GM19468 (cell line): ENCODE results near the gene ACACB.
"Not testable (repeated sequence)": the region's sequence is repeated elsewhere in the genome, so short reads cannot be mapped to it uniquely, and the experiment has no call there.

ENCODE experiments used
- ATAC-seq: cut with Tn5 transposase; IDR thresholded peaks from one replicate; pipeline ENCODE4 v1.9.1; 2021; ENCODE audit warnings: mild to moderate bottlenecking, moderate library complexity, moderate number of reproducible peaks; ENCODE audit not compliant: unreplicated experiment; ENCODE audit errors: extremely low read depth

Gene ACACB

GRCh38 chr12:109169262-109169661 is 52.9 kb downstream of the ACACB start:
- no peak for ATAC-seq

DNA sequence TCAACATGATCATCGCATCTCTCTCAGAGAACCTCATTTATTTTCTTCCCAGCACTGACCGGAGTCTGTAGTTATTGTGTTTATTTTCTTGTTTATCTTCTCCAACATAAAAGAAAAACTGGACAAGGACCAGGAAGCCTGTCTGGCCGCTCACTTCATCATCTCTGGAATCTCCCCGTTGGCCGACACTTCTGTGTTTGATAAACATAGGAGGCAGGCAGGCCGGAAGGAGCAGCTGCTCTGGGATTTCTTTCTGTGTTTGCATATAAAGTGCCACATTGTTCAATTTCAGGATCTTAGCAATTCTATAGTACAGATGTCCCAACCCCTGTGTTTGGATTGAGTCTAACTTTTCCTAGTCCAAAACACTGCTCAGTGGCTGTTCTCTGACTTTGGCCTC is 53.3 kb downstream of the ACACB start:
- no peak for ATAC-seq

DNA sequence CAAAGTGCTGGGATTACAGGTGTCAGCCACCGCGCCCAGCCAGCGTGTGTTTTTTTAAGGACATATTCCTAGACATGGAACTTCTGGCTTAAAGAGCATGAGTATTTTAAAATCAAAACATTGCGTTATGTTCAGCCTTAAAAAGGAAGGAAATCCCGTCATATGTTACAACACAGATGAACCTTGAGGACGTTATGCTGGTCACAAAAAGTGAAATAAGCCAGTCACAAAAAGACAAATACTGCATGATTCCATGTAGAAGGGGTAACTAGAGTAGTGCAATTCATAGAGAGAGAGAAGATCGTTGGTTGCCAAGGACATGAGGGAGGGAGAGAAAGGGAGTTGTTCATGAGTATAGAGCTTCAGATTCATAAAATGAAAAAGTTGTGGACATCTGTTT is 53.9 kb downstream of the ACACB start:
- ATAC-seq, result no peak

DNA sequence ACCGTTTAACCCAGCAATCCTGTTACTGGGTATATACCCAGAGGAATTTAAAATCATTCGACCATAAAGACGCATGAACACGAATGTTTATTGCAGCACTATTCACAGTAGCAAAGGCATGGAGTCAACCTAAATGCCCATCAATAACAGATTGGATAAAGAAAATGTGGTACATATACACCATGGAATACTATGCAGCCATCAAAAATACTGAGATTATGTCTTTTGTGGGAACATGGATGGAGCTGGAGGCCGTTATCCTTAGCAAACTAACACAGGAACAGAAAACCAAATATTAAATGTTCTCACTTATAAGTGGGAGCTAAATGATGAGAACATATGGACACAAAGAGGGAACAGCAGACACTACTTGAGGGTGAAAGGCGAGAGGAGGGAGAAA is 56.4 kb downstream of the ACACB start:
- not testable (repeated sequence) for ATAC-seq

DNA sequence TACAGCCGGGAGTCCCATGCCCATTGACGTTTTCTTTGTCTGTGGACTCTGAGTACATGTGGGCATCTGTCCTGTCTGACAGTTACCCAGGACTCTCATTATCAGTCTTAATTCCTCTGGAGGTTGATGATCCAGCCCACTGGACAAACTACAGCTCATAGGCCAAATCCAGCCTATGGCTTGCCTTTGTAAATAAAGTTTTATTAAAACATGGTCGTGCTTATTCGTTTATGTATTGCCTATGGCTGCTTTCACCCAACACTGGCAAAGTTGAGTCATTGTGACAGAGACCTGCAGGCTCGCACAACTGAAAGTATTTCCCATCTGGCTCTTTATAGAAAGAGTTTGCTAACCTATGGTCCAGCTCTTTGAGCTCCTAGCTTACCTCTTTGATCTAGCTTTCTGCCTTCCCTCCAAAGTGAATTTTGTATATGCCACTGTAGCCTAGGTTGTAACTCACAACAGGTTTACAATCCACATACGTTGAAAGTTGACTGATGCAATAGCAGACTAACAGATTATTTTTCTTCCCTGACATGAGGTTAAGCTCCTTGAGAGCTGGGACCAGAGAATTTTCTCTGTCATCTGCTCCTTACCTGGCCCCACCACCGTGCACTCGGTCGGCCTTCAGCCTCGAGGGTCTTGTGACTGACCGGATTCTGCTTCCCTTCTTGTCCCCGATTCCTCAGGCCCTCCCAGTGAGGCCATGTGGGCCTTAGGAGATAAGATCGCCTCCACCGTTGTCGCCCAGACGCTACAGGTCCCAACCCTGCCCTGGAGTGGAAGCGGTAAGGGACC is 57.3 kb downstream of the ACACB start:
- ATAC-seq, result no peak

GRCh38 chr12:109174468-109174867 is 58.1 kb downstream of the ACACB start:
- no peak for ATAC-seq

GRCh38 chr12:109178532-109178931 is 62.1 kb downstream of the ACACB start:
- no peak for ATAC-seq

DNA sequence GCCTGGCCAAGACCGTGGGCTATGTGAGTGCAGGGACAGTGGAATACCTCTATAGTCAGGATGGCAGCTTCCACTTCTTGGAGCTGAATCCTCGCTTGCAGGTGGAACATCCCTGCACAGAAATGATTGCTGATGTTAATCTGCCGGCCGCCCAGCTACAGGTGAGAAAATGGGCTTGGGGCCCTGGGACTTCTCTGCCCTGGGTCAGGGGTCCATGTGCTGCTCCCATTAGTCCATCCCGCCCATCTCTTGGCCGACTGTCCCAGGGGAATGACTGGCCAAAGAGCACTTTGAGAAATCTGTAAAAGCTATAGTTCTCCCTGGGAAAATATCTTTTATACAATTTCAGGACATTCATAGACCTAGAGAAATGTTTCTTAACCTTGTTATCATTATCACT is 63.5 kb downstream of the ACACB start:
- ATAC-seq, result no peak

DNA sequence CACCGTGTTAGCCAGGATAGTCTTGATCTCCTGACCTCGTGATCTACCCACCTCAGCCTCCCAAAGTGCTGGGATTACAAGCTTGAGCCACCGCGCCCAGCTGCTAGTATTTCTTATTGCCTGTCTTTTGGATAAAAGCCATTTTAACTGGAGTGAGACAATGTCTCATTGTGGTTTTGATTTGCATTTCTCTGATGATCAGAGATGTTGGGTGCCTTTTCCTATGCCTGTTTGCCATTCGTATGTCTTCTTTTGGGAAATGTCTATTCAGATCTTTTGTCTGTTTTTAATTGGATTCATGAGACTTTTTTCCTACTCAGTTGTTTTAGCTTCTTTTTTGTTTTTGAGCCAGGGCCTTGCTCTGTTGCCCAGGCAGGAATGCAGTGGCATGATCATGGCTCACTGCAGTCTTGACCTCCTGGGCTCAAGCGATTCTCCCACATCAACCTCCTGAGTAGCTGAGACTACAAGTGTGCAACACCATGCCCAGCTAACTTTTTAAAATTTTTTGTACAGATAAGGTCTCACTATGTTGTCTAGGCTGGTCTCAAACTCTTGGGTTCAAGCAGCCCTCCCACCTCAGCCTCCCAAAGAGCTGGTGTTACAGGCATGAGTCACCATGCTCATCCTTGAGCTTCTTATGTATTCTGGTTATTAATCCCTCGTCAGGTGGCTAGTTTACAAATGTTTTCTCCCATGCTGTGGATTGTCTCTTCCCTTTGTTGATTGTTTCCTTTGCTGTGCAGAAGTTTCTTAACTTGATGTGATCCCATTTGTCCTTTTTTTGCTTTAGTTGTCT is 65.9 kb downstream of the ACACB start:
- no peak for ATAC-seq

GRCh38 chr12:109185441-109185840 is 69.1 kb downstream of the ACACB start:
- ATAC-seq, result no peak

DNA sequence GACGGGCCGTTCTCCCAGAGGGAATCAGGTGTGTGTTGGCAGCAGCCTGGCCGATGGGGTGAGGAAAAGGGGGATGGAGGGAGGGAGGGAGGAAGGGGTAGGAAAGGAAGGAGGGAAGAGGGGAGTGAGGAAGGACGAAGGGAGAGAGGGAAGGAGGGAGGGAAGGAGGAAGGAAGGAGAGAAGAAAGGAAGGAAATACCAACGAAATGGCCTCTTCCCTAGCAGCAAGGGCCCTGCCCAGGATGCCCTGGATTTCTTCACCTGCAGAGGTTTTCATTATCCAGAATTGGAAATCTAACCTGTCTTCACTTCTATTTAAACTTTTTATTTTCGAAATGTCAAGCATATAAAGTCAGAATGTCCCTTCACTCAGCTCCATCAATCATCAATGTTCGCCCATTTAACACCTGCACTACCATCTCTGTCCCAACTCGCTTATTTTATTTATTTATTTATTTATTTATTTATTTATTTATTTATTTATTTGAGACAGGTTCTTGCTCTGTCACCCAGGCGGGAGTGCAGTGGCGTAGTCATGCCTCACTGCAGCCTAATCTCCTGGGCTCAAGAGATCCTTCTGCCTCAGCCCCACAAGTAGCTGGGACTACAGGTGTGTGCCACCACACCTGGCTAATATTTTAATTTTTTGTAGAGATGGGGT is 70.7 kb downstream of the ACACB start:
- ATAC-seq, result no peak

DNA sequence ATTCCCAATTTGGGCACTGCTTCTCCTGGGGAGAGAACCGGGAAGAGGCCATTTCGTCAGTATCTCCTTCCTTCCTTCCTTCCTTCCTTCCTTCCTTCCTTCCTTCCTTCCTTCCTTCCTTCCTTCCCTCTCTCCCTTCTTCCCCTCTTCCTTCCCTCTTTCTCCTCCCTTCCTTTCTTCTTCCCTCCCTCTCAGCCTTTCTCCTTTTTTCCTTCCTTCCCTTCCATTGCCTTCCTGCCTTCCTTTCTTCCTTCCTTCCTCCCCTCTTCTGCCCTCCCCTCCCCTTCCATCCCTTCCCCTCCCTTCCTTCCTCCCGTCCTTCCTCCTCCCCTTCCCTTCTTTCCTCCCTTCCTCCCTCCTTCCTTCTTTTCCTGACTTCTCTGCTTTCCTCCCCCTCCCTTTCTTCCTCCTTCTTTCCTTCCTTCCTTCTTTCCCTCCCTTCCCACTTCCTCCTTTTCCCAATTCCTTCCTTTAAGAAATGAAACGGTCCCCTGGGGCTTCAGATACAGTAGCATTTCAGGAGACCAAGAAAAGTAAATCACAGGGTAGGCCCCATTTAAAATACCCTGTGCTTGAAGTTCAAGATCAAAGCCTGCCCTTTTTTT is 71.8 kb downstream of the ACACB start:
- ATAC-seq, result no peak

DNA sequence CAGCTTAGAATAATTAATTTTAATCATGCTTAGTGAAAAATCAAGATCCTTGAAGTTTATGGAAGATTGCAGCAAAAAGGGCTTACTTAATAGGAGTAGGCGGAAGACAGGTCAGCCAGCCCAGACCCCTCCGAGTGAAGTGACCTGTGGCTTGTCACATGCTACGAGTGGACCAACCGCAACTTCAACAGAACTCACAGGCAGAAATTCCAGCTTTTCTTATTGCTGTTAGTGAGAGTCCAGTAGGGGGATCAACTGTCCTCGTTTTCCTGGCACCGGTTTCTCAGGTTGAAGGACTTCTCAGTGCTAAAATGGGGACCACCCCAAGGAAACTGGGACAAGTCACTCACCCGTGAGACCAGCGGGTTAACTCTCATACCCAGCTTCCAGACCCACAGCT is 72.9 kb downstream of the ACACB start:
- no peak for ATAC-seq

- ATAC-seq, result no peak
Measured at GRCh38 chr12:109191621-109192250, 75.3 kb downstream of the ACACB start.

- ATAC-seq, result no peak
Measured at GRCh38 chr12:109192358-109192757, 76.0 kb downstream of the ACACB start.

GRCh38 chr12:109193896-109194295 is 77.5 kb downstream of the ACACB start:
- ATAC-seq, result no peak

- ATAC-seq, result no peak
Measured at GRCh38 chr12:109196332-109196731, 79.9 kb downstream of the ACACB start.

DNA sequence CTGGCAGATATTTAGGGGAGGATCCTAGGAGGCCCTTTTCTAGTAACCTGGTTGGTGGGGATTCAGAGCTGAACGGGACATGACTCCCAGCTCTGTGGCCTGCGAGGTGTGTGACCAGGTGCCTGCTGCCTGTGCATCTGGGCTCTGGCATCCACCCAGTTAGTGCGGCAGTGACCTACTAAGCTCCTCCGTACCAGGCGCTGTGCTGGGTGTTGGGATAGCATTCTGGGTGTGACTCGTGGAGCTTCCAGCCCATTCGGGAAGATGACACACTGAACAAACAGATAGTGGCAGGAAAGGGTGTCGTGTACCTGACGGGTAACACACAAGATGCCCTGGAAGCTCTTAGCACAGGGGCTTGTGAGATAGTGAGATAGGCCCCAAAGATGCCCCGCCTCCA is 80.9 kb downstream of the ACACB start:
- no peak for ATAC-seq

GRCh38 chr12:109199324-109199723 is 82.9 kb downstream of the ACACB start:
- ATAC-seq, result no peak

GRCh38 chr12:109200825-109201495 is 84.6 kb downstream of the ACACB start:
- no peak for ATAC-seq
